OCI-LY3 (cell line): Measurements from ENCODE around the gene MR1.

Experiments used
- H2AFZ ChIP-seq: fragments of 200-600, 300-600 bp; shearing (Covaris generic); 2 replicates; pipeline ENCODE4 v1.6.0; 2014; ENCODE audit warnings: antibody characterized with exemption, low read depth, low read length
- H3K27ac ChIP-seq: fragments of 200-600, 300-600 bp; sonication (generic); 2 replicates; pipeline ENCODE4 v1.5.1; 2014; ENCODE audit warnings: mild to moderate bottlenecking, low read length, moderate library complexity, mixed read lengths
- H3K27me3 ChIP-seq: fragments of 200-600, 300-600 bp; sonication (generic); 2 replicates; pipeline ENCODE4 v1.6.1; 2014; ENCODE audit warnings: low read depth, low read length, mixed read lengths
- H3K36me3 ChIP-seq: fragments of 200-600, 300-600 bp; sonication (generic); replicated peaks from 2 replicates; pipeline ENCODE3; 2014; ENCODE audit warnings: low read depth, low read length, mixed read lengths
- H3K4me1 ChIP-seq: fragments of 300-600, 200-600 bp; sonication (generic); 2 replicates; pipeline ENCODE4 v1.6.1; 2014; ENCODE audit warnings: low read length, mixed read lengths
- H3K4me2 ChIP-seq: fragments of 200-600, 300-600 bp; sonication (generic); 2 replicates; pipeline ENCODE4 v1.6.1; 2014; ENCODE audit warnings: low read length, mixed read lengths
- H3K4me3 ChIP-seq: fragments of 300-600, 200-600 bp; sonication (generic); 2 replicates; pipeline ENCODE4 v1.5.1; 2014; ENCODE audit warnings: antibody characterized with exemption, mild to moderate bottlenecking, low read length, moderate library complexity
- H3K79me2 ChIP-seq: fragments of 300-600, 200-600 bp; shearing (Covaris generic); 2 replicates; pipeline ENCODE4 v1.6.1; 2014; ENCODE audit warnings: mild to moderate bottlenecking, low read length, mixed read lengths
- H3K9ac ChIP-seq: fragments of 300-600, 200-600 bp; shearing (Covaris generic); 2 replicates; pipeline ENCODE4 v1.6.0; 2014; ENCODE audit warnings: mild to moderate bottlenecking, low read length, moderate library complexity
- H3K9me3 ChIP-seq: fragments of 200-600, 300-600 bp; shearing (Covaris generic); 2 replicates; pipeline ENCODE4 v1.6.1; 2014; ENCODE audit warnings: low read length, mixed read lengths; ENCODE audit not compliant: insufficient read depth
- H4K20me1 ChIP-seq: fragments of 200-600, 300-600 bp; sonication (generic); 2 replicates; pipeline ENCODE4 v1.6.1; 2016; ENCODE audit warnings: low read length, mixed read lengths; ENCODE audit not compliant: insufficient read depth
- CTCF ChIP-seq: fragments of 200-600, 300-600 bp; sonication (generic); IDR thresholded peaks from 2 replicates; pipeline ENCODE4 v1.5.1; 2014; ENCODE audit warnings: antibody characterized with exemption, low read length, low read depth
- EZH2phosphoT487 ChIP-seq: fragments of 200-600 bp; shearing (Covaris generic); IDR thresholded peaks from 2 replicates; pipeline ENCODE4 v1.6.1; 2018; ENCODE audit warnings: antibody characterized with exemption, mixed run types, low read depth

The MR1 gene

GRCh38 chr1:181101581-181102226 is 67.9 kb downstream of the MR1 start:
- no peak overlapping the region for H3K4me3 ChIP-seq
- peaks cover 19% of the 10 kb centered on the region; the same call in 1 of the 2 replicates for H3K79me2 ChIP-seq
- H4K20me1 ChIP-seq, result peaks cover 13% of the 10 kb centered on the region
- H3K9me3 ChIP-seq, result no peaks in the 10 kb centered on the region
- peak overlapping the region; percentile 85 for H3K4me2 ChIP-seq
- no peak for TF ChIP-seq CTCF
- TF ChIP-seq EZH2phosphoT487, result no peak
- H3K36me3 ChIP-seq, result peaks cover 10% of the 10 kb centered on the region
- H3K9ac ChIP-seq, result no peak overlapping the region
- no peak overlapping the region; the same call in 1 of the 2 replicates for H3K27ac ChIP-seq
- H3K4me1 ChIP-seq, result peaks cover 83% of the 10 kb centered on the region
- H3K27me3 ChIP-seq, result peaks cover 18% of the 10 kb centered on the region
- H2AFZ ChIP-seq, result no peak overlapping the region

GRCh38 chr1:181102841-181103240 is 69.1 kb downstream of the MR1 start:
- H3K79me2 ChIP-seq, result peaks cover 17% of the 10 kb centered on the region; the same call in 1 of the 2 replicates
- peaks cover 82% of the 10 kb centered on the region for H3K4me1 ChIP-seq
- TF ChIP-seq EZH2phosphoT487 (no peak), CTCF (no peak)
- H3K27ac ChIP-seq, result no peak overlapping the region
- no peak overlapping the region for H2AFZ ChIP-seq
- H3K4me3 ChIP-seq, result no peak overlapping the region
- H3K9me3 ChIP-seq, result no peaks in the 10 kb centered on the region
- peaks cover 29% of the 10 kb centered on the region for H3K27me3 ChIP-seq
- peaks cover 3% of the 10 kb centered on the region; the same call in 1 of the 2 replicates for H4K20me1 ChIP-seq
- H3K9ac ChIP-seq, result no peak overlapping the region
- no peak overlapping the region for H3K4me2 ChIP-seq
- peaks cover 3% of the 10 kb centered on the region for H3K36me3 ChIP-seq

GRCh38 chr1:181103399-181103798 is 69.6 kb downstream of the MR1 start:
- Histone ChIP-seq H2AFZ (no peak overlapping the region), H3K4me1 (peaks cover 76% of the 10 kb centered on the region), H3K27me3 (peaks cover 35% of the 10 kb centered on the region), H3K9me3 (no peaks in the 10 kb centered on the region), H4K20me1 (no peaks in the 10 kb centered on the region), H3K36me3 (no peaks in the 10 kb centered on the region), H3K27ac (no peak overlapping the region), H3K79me2 (peaks cover 13% of the 10 kb centered on the region; the same call in 1 of the 2 replicates), H3K9ac (no peak overlapping the region), H3K4me2 (no peak overlapping the region), H3K4me3 (no peak overlapping the region)
- no peak for TF ChIP-seq EZH2phosphoT487
- TF ChIP-seq CTCF, result no peak

- H3K79me2 ChIP-seq, result peaks cover 13% of the 10 kb centered on the region; the same call in 1 of the 2 replicates
- H3K4me3 ChIP-seq, result peak overlapping the region; percentile 79
- H3K9me3 ChIP-seq, result no peaks in the 10 kb centered on the region
- H3K36me3 ChIP-seq, result no peaks in the 10 kb centered on the region
- H3K27me3 ChIP-seq, result peaks cover 43% of the 10 kb centered on the region
- peak overlapping the region; percentile 89 for H3K4me2 ChIP-seq
- H4K20me1 ChIP-seq, result no peaks in the 10 kb centered on the region
- no peak for TF ChIP-seq EZH2phosphoT487
- TF ChIP-seq CTCF, result no peak
- H3K9ac ChIP-seq, result peak overlapping the region; percentile 82
- H3K4me1 ChIP-seq, result peaks cover 68% of the 10 kb centered on the region
- H2AFZ ChIP-seq, result peak overlapping the region; percentile 8; the same call in 1 of the 2 replicates
- 0 out of 2 replicates have a peak overlapping the region, but pooled peaks have one; percentile 31 for H3K27ac ChIP-seq
Observed at GRCh38 chr1:181104042-181104789, 70.4 kb downstream of the MR1 start.
